ENCODE measurements around the gene RAB10. TPM values are rescaled to one million over a fixed set of nuclear protein-coding genes. Genes with fewer than 3 reads are reported as not detected.

Gene RAB10
- total RNA-seq, 1 experiment from 2014 or later, result 130 TPM

DNA sequence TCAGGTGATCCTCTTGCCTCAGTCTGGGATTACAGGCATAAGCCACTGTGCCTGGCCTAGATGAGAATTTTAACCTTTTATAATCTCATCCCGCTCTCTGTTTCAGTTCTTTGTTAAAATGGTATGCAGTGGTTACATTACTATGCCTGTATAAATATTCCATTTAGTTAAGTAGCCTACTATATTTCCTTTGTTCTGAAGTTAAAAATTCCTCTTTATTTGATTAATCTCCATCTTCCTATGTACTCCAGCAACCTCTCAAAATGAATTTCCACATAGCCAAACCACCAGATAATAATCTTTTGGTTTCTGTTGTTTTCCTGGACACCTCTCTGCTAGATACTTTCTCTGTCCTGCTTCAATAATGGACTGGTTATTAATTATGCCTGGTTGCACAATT, 15.8 kb downstream of the RAB10 start:
- Histone ChIP-seq H2AK5ac (ENCODE audit: insufficient read length, low read length) (no peak overlapping the region), H4K5ac (ENCODE audit: insufficient read length, low read depth, low read length) (no peak overlapping the region), H3K4ac (ENCODE audit: low read depth, low read length) (no peak overlapping the region), H2BK5ac (ENCODE audit: insufficient read length, low read length) (no peak overlapping the region), H3K27me3 (ENCODE audit: insufficient read depth, low read length) (no peaks in the 10 kb centered on the region), H3K27ac (ENCODE audit: insufficient read length, low read depth, low read length) (no peak overlapping the region), H4K20me1 (ENCODE audit: control insufficient read depth, insufficient read depth, insufficient read length) (no peaks in the 10 kb centered on the region), H2BK20ac (ENCODE audit: low read depth, low read length, poor library complexity, severe bottlenecking) (no peak overlapping the region), H3K18ac (ENCODE audit: insufficient read length, low read depth, low read length) (no peak overlapping the region), H3K4me2 (ENCODE audit: insufficient read depth, insufficient read length, low read length) (no peak overlapping the region), H3K4me1 (ENCODE audit: insufficient read depth, low read length) (no peaks in the 10 kb centered on the region), H4K91ac (ENCODE audit: insufficient read length, low read depth, low read length) (no peak overlapping the region), H3T11ph (ENCODE audit: low read length) (no peak overlapping the region), H3K14ac (ENCODE audit: insufficient read depth, low read length) (no peak overlapping the region), H2BK12ac (ENCODE audit: insufficient read length, low read depth, low read length) (no peak overlapping the region), H3K9me3 (ENCODE audit: control insufficient read depth, low read depth, low read length) (no peaks in the 10 kb centered on the region), H3K23me2 (ENCODE audit: insufficient read length, low read depth, low read length, poor library complexity, severe bottlenecking) (no peaks in the 10 kb centered on the region), H3K23ac (ENCODE audit: insufficient read length, low read depth, low read length) (no peak overlapping the region), H2BK15ac (ENCODE audit: low read depth, low read length) (no peak overlapping the region), H3K9ac (ENCODE audit: extremely low read depth, insufficient read length, low read length) (no peak overlapping the region), H2BK120ac (ENCODE audit: low read depth, low read length, poor library complexity, severe bottlenecking) (no peak overlapping the region), H3K79me2 (ENCODE audit: insufficient read depth, low read length) (peaks cover 42% of the 10 kb centered on the region; the same call in 1 of the 2 replicates), H3K79me1 (ENCODE audit: insufficient read depth, low read depth, low read length, poor library complexity, severe bottlenecking) (peaks cover 8% of the 10 kb centered on the region), H4K8ac (replicated peaks; ENCODE audit: insufficient read length, low read depth, low read length) (no peak overlapping the region), H3K56ac (ENCODE audit: insufficient read length, low read depth, low read length) (no peak overlapping the region), H2AFZ (ENCODE audit: low read length) (no peak overlapping the region)
- TF ChIP-seq, protein P1, sequence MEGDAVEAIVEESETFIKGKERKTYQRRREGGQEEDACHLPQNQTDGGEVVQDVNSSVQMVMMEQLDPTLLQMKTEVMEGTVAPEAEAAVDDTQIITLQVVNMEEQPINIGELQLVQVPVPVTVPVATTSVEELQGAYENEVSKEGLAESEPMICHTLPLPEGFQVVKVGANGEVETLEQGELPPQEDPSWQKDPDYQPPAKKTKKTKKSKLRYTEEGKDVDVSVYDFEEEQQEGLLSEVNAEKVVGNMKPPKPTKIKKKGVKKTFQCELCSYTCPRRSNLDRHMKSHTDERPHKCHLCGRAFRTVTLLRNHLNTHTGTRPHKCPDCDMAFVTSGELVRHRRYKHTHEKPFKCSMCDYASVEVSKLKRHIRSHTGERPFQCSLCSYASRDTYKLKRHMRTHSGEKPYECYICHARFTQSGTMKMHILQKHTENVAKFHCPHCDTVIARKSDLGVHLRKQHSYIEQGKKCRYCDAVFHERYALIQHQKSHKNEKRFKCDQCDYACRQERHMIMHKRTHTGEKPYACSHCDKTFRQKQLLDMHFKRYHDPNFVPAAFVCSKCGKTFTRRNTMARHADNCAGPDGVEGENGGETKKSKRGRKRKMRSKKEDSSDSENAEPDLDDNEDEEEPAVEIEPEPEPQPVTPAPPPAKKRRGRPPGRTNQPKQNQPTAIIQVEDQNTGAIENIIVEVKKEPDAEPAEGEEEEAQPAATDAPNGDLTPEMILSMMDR (conservative IDR thresholded peaks at IDR 0.05), result no peak
- Mint-ChIP-seq H3K4me1 (peaks cover 3 to 8% of the 10 kb centered on the region in 2 experiments; a peak in 3 of 4 replicates), H3K36me3 (ENCODE audit: insufficient read depth in 1 of 3, low read depth in 3 of 3) (peaks cover 8 to 29% (median 27%) of the 10 kb centered on the region in 3 experiments; a peak in 6 of 7 replicates), H3K4me3 (no peak overlapping the region), H3K27ac (no peak overlapping the region; a peak in 1 of 7 replicates), H3K27me3 (ENCODE audit: low read depth) (no peaks in the 10 kb centered on the region), H3K9me3 (no peaks in the 10 kb centered on the region; a peak in 1 of 5 replicates)
- WGBS (ENCODE audit: extremely low coverage, insufficient read length, low lambda C conversion rate), result no CpG with 5 or more reads among the region's 1 CpG
- DNase-seq, result no peak

Data from H9 (cell line).